Vagina (tissue), 2 donors: Measurements from ENCODE around the gene HP. TPM values are rescaled to one million over a fixed set of nuclear protein-coding genes. Genes with fewer than 3 reads are reported as not detected.

Experiments used
- DNase-seq, 2 donors: peaks; one replicate each; pipeline ENCODE4 v3.0.0-alpha.2; 2017; ENCODE audit errors: extremely low spot score in 2 of 2
- H3K27ac ChIP-seq: fragments of 200-600 bp; sonication (generic); one replicate; pipeline ENCODE4 v1.5.1; 2019
- H3K27me3 ChIP-seq: fragments of 200-600 bp; sonication (generic); one replicate; pipeline ENCODE4 v1.5.1; 2019
- H3K36me3 ChIP-seq, 2 donors: fragments of 200-600 bp; sonication (generic); one replicate each; pipeline ENCODE4 v1.5.1; 2017 to 2019
- H3K4me1 ChIP-seq: fragments of 200-600 bp; sonication (generic); one replicate; pipeline ENCODE4 v1.5.1; 2019
- H3K4me3 ChIP-seq, 2 donors: fragments of 200-600 bp; sonication (generic); 1 replicate in 1 of 2; 2 replicates in 1 of 2; pipeline ENCODE4 v1.5.1; 2016 to 2019
- H3K9me3 ChIP-seq: fragments of 200-600 bp; sonication (generic); one replicate; pipeline ENCODE4 v1.5.1; 2019
- CTCF ChIP-seq, 3 experiments: fragments of 450-650 bp in 2 of 3; fragments of 200-600 bp in 1 of 3; sonication (generic) in 1 of 3; IDR thresholded peaks; one replicate each; pipeline ENCODE4 v1.5.1; 2017 to 2019; ENCODE audit warnings: antibody characterized with exemption in 3 of 3, mild to moderate bottlenecking in 2 of 3, moderate library complexity in 2 of 3
- POLR2A ChIP-seq, 2 donors: fragments of 450-650 bp; IDR thresholded peaks; one replicate each; pipeline ENCODE4 v1.6.1; 2017; ENCODE audit warnings: antibody characterized with exemption in 2 of 2, mild to moderate bottlenecking in 2 of 2, moderate library complexity in 2 of 2
- POLR2AphosphoS5 ChIP-seq, 2 donors: sonication (generic); formaldehyde crosslinking; IDR thresholded peaks; one replicate each; pipeline ENCODE4 v1.9.0; 2017; ENCODE audit warnings: antibody characterized with exemption in 2 of 2, mild to moderate bottlenecking in 2 of 2, low read depth in 1 of 2; ENCODE audit not compliant: insufficient read depth in 1 of 2
- intact Hi-C: fragments of 100-400 bp; cut with DNase I; formaldehyde crosslinking; loops from one replicate; pipeline ENCODE4 v1.15.1; 2023
- total RNA-seq: library from RNA; depleted of rRNA; stranded (reverse); fragments of >200 nt; gene quantifications from one replicate; pipeline ENCODE4 v1.2.3, GENCODE V29; 2016

HP gene
- total RNA-seq, 1 donor from 2014 or later = 4.7 TPM

DNA sequence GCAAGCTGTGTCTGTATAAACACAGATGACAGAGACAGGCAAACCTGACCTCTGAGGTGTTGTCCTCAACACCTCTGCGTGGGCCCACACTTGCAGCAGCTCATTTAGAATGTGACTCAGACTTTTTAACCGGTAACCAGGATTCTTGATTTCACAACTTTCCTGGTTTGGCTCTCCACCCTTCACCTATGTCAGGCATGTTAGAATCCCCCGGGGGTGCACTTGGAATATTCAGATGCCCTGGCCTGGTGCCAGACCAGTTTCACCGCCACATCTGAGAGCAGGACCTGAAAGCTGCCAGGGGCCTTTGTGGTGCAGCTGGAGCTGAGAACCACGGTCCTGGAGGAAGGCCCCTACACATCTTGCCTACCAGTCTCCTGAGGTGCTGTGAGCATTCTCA, 40.9 kb upstream of the HP start:
- no peak for DNase-seq
- Histone ChIP-seq H3K27me3 (no peaks in the 10 kb centered on the region), H3K9me3 (no peaks in the 10 kb centered on the region), H3K4me1 (peaks cover 18% of the 10 kb centered on the region), H3K36me3 (peaks cover 0 to 9% of the 10 kb centered on the region in 2 donors), H3K4me3 (no peak overlapping the region), H3K27ac (no peak overlapping the region)
- TF ChIP-seq POLR2AphosphoS5 (IDR thresholded peaks at IDR 0.05; ENCODE audit: insufficient read depth in 1 of 2, low read depth in 1 of 2) = peak in 1 of 2 donors; percentile 13
- TF ChIP-seq CTCF (IDR thresholded peaks at IDR 0.05) = no peak
- intact Hi-C loops = no loop called here

GRCh38 chr16:72013888-72014581, 40.3 kb upstream of the HP start:
- Histone ChIP-seq H3K36me3 (peaks cover 0 to 15% of the 10 kb centered on the region in 2 donors), H3K27me3 (no peaks in the 10 kb centered on the region), H3K4me1 (peaks cover 15% of the 10 kb centered on the region), H3K4me3 (no peak overlapping the region), H3K9me3 (no peaks in the 10 kb centered on the region), H3K27ac (no peak overlapping the region)
- DNase-seq = no peak
- no peak for TF ChIP-seq CTCF (IDR thresholded peaks at IDR 0.05)
- peak in 1 of 2 donors; percentile 1 for TF ChIP-seq POLR2AphosphoS5 (IDR thresholded peaks at IDR 0.05; ENCODE audit: insufficient read depth in 1 of 2, low read depth in 1 of 2)
- intact Hi-C loops = no loop called here

DNA sequence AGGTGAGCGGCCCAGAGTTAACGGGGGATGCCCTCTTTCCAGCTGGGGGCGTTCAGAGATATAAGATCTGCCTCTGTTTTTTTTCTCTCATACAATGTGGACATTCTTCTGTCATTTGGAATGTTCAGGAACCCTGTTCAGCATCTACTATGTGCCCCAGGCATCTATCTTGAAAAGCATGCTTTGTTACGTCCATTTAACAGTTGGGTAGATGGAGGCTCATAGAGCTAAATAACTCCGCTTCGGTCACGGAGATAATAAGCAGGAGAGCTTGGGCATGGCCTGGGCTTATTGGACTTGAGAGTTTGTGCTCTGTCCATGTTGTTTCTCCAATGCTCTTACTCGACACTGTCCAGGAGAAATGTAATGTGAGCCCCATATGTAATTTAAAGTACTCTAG, 39.6 kb upstream of the HP start:
- Histone ChIP-seq H3K27me3 (no peaks in the 10 kb centered on the region), H3K36me3 (peaks cover 0 to 20% of the 10 kb centered on the region in 2 donors), H3K27ac (no peak overlapping the region), H3K9me3 (no peaks in the 10 kb centered on the region), H3K4me3 (no peak overlapping the region), H3K4me1 (peaks cover 14% of the 10 kb centered on the region)
- no peak for TF ChIP-seq POLR2AphosphoS5 (IDR thresholded peaks at IDR 0.05; ENCODE audit: insufficient read depth in 1 of 2, low read depth in 1 of 2)
- no peak for TF ChIP-seq POLR2A (IDR thresholded peaks at IDR 0.05)
- TF ChIP-seq CTCF (IDR thresholded peaks at IDR 0.05) = no peak
- no peak for DNase-seq
- intact Hi-C loops = no loop called here

DNA sequence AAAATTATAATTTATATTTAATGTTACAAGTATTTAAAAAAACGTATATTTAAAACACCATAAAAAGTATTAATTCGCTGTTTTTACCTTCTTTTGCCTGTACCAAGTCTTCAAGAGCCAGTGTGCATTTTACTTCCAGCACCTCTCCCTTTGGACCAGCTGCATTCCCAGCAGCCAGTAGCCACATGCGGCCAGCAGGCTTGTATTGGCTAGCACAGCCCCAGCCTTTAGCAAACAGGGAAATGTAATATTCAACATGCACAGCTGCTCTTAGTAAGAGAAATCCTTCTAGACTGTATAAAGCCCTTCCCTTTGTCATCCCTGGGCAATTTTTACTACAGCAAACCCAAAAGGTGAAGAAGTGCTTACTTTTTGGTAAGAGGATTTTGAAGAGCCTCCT, 39.2 kb upstream of the HP start:
- TF ChIP-seq CTCF (IDR thresholded peaks at IDR 0.05) = no peak
- Histone ChIP-seq H3K4me3 (no peak overlapping the region), H3K4me1 (peaks cover 14% of the 10 kb centered on the region), H3K27me3 (no peaks in the 10 kb centered on the region), H3K9me3 (no peaks in the 10 kb centered on the region), H3K27ac (no peak overlapping the region), H3K36me3 (peaks cover 0 to 20% of the 10 kb centered on the region in 2 donors)
- DNase-seq = no peak
- intact Hi-C loops = no loop called here

DNA sequence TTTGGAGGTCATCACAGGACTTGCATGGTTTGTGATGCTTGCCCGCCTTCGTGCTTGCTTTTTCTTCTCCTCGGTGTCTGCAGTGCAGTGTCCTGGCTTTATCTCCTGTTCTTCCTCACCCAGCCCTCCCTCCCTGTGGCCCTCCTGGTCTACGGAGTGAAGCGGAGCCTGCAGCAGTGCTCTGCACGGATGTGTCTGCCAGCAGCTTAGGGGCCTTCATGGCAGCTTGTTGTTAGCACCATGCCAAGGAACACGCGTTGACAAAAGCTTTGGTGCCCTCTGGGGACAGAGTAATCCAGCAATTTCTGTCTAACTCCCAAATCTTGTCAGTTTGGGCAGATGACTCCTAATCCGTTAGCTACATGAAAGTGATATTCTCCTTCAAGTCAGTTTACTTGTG, 35.8 kb upstream of the HP start:
- intact Hi-C loops = no loop called here
- peaks cover 0 to 31% of the 10 kb centered on the region in 2 donors for H3K36me3 ChIP-seq
- TF ChIP-seq POLR2AphosphoS5 (IDR thresholded peaks at IDR 0.05; ENCODE audit: insufficient read depth in 1 of 2, low read depth in 1 of 2) (no peak), CTCF (IDR thresholded peaks at IDR 0.05) (no peak)
- peaks cover 7% of the 10 kb centered on the region for H3K4me1 ChIP-seq
- H3K27me3 ChIP-seq = no peaks in the 10 kb centered on the region
- H3K4me3 ChIP-seq = no peak overlapping the region
- H3K27ac ChIP-seq = no peak overlapping the region
- no peaks in the 10 kb centered on the region for H3K9me3 ChIP-seq
- DNase-seq = no peak
